ENCODE measurements around the gene MYPN. TPM values are rescaled to one million over a fixed set of nuclear protein-coding genes. Genes with fewer than 3 reads are reported as not detected.

The MYPN gene
- total RNA-seq, 1 experiment from 2014 or later, result not detected

GRCh38 chr10:68081916-68082315, 27.4 kb upstream of the MYPN start:
- no peaks in the 10 kb centered on the region for H3K9me3 ChIP-seq
- Mint-ChIP-seq H3K4me1 (ENCODE audit: low read depth, unreplicated experiment) (peaks cover 10% of the 10 kb centered on the region), H3K9me3 (ENCODE audit: unreplicated experiment) (no peaks in the 10 kb centered on the region), H3K4me3 (ENCODE audit: unreplicated experiment) (no peak overlapping the region), H3K27ac (ENCODE audit: unreplicated experiment) (no peak overlapping the region), H3K36me3 (ENCODE audit: insufficient read depth, unreplicated experiment) (no peaks in the 10 kb centered on the region), H3K27me3 (ENCODE audit: insufficient read depth, unreplicated experiment) (peaks cover 3% of the 10 kb centered on the region)
- no peaks in the 10 kb centered on the region for H3K36me3 ChIP-seq (ENCODE audit: control insufficient read depth, insufficient read depth, low read length)
- intact Hi-C loops (cut with micrococcal nuclease; ENCODE audit: unreplicated experiment), result no loop called here
- no peaks in the 10 kb centered on the region for H3K27me3 ChIP-seq (replicated peaks; ENCODE audit: control insufficient read depth, insufficient read depth, low read length)
- ChIA-PET CTCF (no interaction called here), POLR2A (no interaction called here)
- DNase-seq, result no peak
- H3K4me1 ChIP-seq, result peaks cover 7% of the 10 kb centered on the region
- no TSS peak for BruUV-seq (replicated peaks)
- no peak overlapping the region for H3K4me3 ChIP-seq (ENCODE audit: low read depth, low read length)
- no peak for TF ChIP-seq CTCF (IDR thresholded peaks at IDR 0.05; ENCODE audit: insufficient read depth in 1 of 2, low read depth in 1 of 2, low read length in 1 of 2, severe bottlenecking in 1 of 2, unreplicated experiment in 1 of 2)

DNA sequence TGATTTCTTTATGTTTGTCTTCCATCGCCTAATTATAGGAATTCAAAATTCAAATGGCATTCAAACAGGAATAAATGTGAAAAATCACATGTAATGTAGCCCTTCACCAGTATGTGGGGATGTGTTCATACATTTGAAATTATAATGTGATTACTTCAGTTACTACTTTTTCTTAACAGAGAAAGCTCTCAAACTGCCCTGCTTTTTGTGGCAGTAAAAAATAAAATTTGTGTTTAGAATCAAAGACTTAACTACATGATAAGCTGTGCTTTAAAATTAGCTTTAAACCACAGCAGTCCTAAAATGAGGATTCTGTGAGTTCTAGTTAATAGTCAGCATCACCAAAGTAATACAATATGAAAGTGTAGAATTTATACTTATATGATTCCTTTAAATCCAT, 26.4 kb upstream of the MYPN start:
- Histone ChIP-seq H3K36me3 (ENCODE audit: control insufficient read depth, insufficient read depth, low read length) (no peaks in the 10 kb centered on the region), H3K9me3 (no peaks in the 10 kb centered on the region), H3K27me3 (replicated peaks; ENCODE audit: control insufficient read depth, insufficient read depth, low read length) (no peaks in the 10 kb centered on the region), H3K4me1 (peaks cover 15% of the 10 kb centered on the region), H3K4me3 (ENCODE audit: low read depth, low read length) (no peak overlapping the region)
- BruUV-seq (replicated peaks), result no TSS peak
- ChIA-PET CTCF (interaction anchor here (0.6 to 1.3 kb wide), 4 partner anchors 75 to 133 kb away, joined by 3 to 20 read pairs (median 3); no protein-coding TSS in a partner anchor), POLR2A (no interaction called here)
- Mint-ChIP-seq H3K9me3 (ENCODE audit: unreplicated experiment) (no peaks in the 10 kb centered on the region), H3K27ac (ENCODE audit: unreplicated experiment) (no peak overlapping the region), H3K27me3 (ENCODE audit: insufficient read depth, unreplicated experiment) (peaks cover 3% of the 10 kb centered on the region), H3K4me3 (ENCODE audit: unreplicated experiment) (no peak overlapping the region), H3K4me1 (ENCODE audit: low read depth, unreplicated experiment) (peaks cover 19% of the 10 kb centered on the region), H3K36me3 (ENCODE audit: insufficient read depth, unreplicated experiment) (no peaks in the 10 kb centered on the region)
- peak; percentile 45 to 54 for TF ChIP-seq CTCF (IDR thresholded peaks at IDR 0.05; ENCODE audit: insufficient read depth in 1 of 2, low read depth in 1 of 2, low read length in 1 of 2, severe bottlenecking in 1 of 2, unreplicated experiment in 1 of 2)
- intact Hi-C loops (cut with micrococcal nuclease; ENCODE audit: unreplicated experiment), result loop anchor here (1.0 kb wide), 3 partner anchors 73 to 219 kb away; no protein-coding TSS in a partner anchor
- peak in 1 of 2 experiments; percentile 26 for DNase-seq

DNA sequence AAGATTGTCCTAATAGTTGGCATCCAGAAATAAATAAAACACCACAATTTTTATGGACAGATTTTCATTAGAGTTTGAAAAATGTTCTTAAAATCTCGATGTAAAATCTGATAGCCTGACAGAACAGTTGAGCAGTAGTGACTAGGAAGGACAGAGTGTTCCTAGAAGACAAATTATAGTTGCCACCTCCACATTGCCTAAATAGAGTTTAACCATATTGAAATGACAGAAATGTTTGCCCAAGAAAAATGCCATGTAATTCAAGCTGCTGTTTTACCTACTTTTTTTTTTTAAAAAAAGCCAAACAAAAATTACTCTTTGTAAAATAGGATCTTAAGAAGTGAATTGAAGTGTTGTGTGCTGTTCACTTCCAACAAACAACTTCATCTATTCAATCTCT, 25.3 kb upstream of the MYPN start:
- no peak overlapping the region for H3K4me3 Mint-ChIP-seq (ENCODE audit: unreplicated experiment)
- no peak for TF ChIP-seq CTCF (IDR thresholded peaks at IDR 0.05; ENCODE audit: insufficient read depth in 1 of 2, low read depth in 1 of 2, low read length in 1 of 2, severe bottlenecking in 1 of 2, unreplicated experiment in 1 of 2)
- H3K36me3 Mint-ChIP-seq (ENCODE audit: insufficient read depth, unreplicated experiment), result no peaks in the 10 kb centered on the region
- DNase-seq, result no peak
- H3K27me3 Mint-ChIP-seq (ENCODE audit: insufficient read depth, unreplicated experiment), result peaks cover 3% of the 10 kb centered on the region
- peaks cover 15% of the 10 kb centered on the region for H3K4me1 ChIP-seq
- peaks cover 19% of the 10 kb centered on the region for H3K4me1 Mint-ChIP-seq (ENCODE audit: low read depth, unreplicated experiment)
- no peaks in the 10 kb centered on the region for H3K9me3 ChIP-seq
- no peaks in the 10 kb centered on the region for H3K36me3 ChIP-seq (ENCODE audit: control insufficient read depth, insufficient read depth, low read length)
- CTCF ChIA-PET, result no interaction called here
- no TSS peak for BruUV-seq (replicated peaks)
- no peaks in the 10 kb centered on the region for H3K9me3 Mint-ChIP-seq (ENCODE audit: unreplicated experiment)
- H3K27ac Mint-ChIP-seq (ENCODE audit: unreplicated experiment), result no peak overlapping the region
- H3K4me3 ChIP-seq (ENCODE audit: low read depth, low read length), result no peak overlapping the region
- POLR2A ChIA-PET, result no interaction called here
- no peaks in the 10 kb centered on the region for H3K27me3 ChIP-seq (replicated peaks; ENCODE audit: control insufficient read depth, insufficient read depth, low read length)
- intact Hi-C loops (cut with micrococcal nuclease; ENCODE audit: unreplicated experiment), result loop anchor here (1.0 kb wide), 3 partner anchors 72 to 218 kb away; no protein-coding TSS in a partner anchor
